AG09319 (cell line): ENCODE results near the gene TYMP.
A peak's percentile ranks its signal among the peaks of the same experiment; 100 is the strongest.

Experiments
- DNase-seq: peaks from one replicate; pipeline ENCODE4 v3.0.0-alpha.2; 2010; ENCODE audit warnings: low read depth; ENCODE audit errors: extremely low read depth
- CTCF ChIP-seq: IDR thresholded peaks from 2 replicates; pipeline ENCODE4 v1.5.1; 2011; ENCODE audit warnings: low read depth, mild to moderate bottlenecking, inconsistent platforms, low read length, moderate library complexity

TYMP gene

GRCh38 chr22:50482107-50483074 lies 47.4 kb downstream of the TYMP start:
- no peak for DNase-seq
- no peak for TF ChIP-seq CTCF

GRCh38 chr22:50481440-50482106 lies 48.2 kb downstream of the TYMP start, which contains the start of gene ADM2:
TSS of gene ADM2 (plus strand) at chr22:50481543. CDS start at chr22:50481848, 305 bp downstream.
- TF ChIP-seq CTCF = no peak
- peak; percentile 31 for DNase-seq

GRCh38 chr22:50481045-50481439 lies 48.8 kb downstream of the TYMP start:
- no peak for DNase-seq
- TF ChIP-seq CTCF = no peak

- no peak for DNase-seq
- TF ChIP-seq CTCF = no peak
Measured at GRCh38 chr22:50479721-50480120, 50.1 kb downstream of the TYMP start.

- no peak for TF ChIP-seq CTCF
- DNase-seq = no peak
Measured at GRCh38 chr22:50477923-50478322, 51.9 kb downstream of the TYMP start.

GRCh38 chr22:50476868-50477267 lies 52.9 kb downstream of the TYMP start:
- TF ChIP-seq CTCF = no peak
- no peak for DNase-seq
